Mesothelial cell of epicardium (in vitro differentiated cells): Measurements from ENCODE around the gene TRERF1. TPM values are rescaled to one million over a fixed set of nuclear protein-coding genes. Genes with fewer than 3 reads are reported as not detected.

Source experiments
- DNase-seq, 2 experiments: peaks; one replicate each; pipeline ENCODE4 v3.0.0; 2021; ENCODE audit warnings: low spot score in 2 of 2; ENCODE audit not compliant: unreplicated experiment in 2 of 2
- H3K27ac Mint-ChIP-seq: 2 replicates; pipeline ENCODE4 v1.8.0; 2021; ENCODE audit warnings: mixed read lengths
- H3K27me3 Mint-ChIP-seq: 2 replicates; pipeline ENCODE4 v1.8.0; 2021; ENCODE audit warnings: low read depth, mixed read lengths
- H3K36me3 Mint-ChIP-seq: 2 replicates; pipeline ENCODE4 v1.8.0; 2021; ENCODE audit warnings: mixed read lengths
- H3K4me1 Mint-ChIP-seq: 2 replicates; pipeline ENCODE4 v1.8.0; 2021; ENCODE audit warnings: mixed read lengths
- H3K4me3 Mint-ChIP-seq: 2 replicates; pipeline ENCODE4 v1.8.0; 2021; ENCODE audit warnings: mild to moderate bottlenecking, moderate library complexity, mixed read lengths
- H3K9me3 Mint-ChIP-seq: 2 replicates; pipeline ENCODE4 v1.8.0; 2021; ENCODE audit warnings: mixed read lengths
- CTCF ChIP-seq: fragments of 200-600 bp; sonication (generic); IDR thresholded peaks from one replicate; pipeline ENCODE4 v1.5.0; 2021; ENCODE audit warnings: antibody characterized with exemption; ENCODE audit not compliant: unreplicated experiment
- total RNA-seq: library from RNA; stranded (reverse); gene quantifications from 3 replicates; pipeline ENCODE4 v1.2.1, GENCODE V29; 2021

Gene TRERF1
- total RNA-seq, 1 donor from 2014 or later = 19.8 TPM

- no peak for DNase-seq
- no peak for TF ChIP-seq CTCF
- Mint-ChIP-seq H3K27ac (no peak overlapping the region), H3K9me3 (no peaks in the 10 kb centered on the region), H3K4me3 (no peak overlapping the region), H3K36me3 (peaks cover 15% of the 10 kb centered on the region), H3K4me1 (peaks cover 16% of the 10 kb centered on the region), H3K27me3 (no peaks in the 10 kb centered on the region)
These were observed 86.7 kb downstream of the TRERF1 start for GRCh38 chr6:42365021-42365420.

- H3K27ac Mint-ChIP-seq = no peak overlapping the region
- H3K36me3 Mint-ChIP-seq = peaks cover 15% of the 10 kb centered on the region
These were observed 87.5 kb downstream of the TRERF1 start for GRCh38 chr6:42363926-42364849.

GRCh38 chr6:42361036-42361435, 90.7 kb downstream of the TRERF1 start:
- peaks cover 2% of the 10 kb centered on the region for H3K4me1 Mint-ChIP-seq
- H3K4me3 Mint-ChIP-seq = no peak overlapping the region
- H3K9me3 Mint-ChIP-seq = peaks cover 2% of the 10 kb centered on the region
- no peaks in the 10 kb centered on the region for H3K27me3 Mint-ChIP-seq
- no peak for DNase-seq
- peaks cover 17% of the 10 kb centered on the region for H3K36me3 Mint-ChIP-seq
- TF ChIP-seq CTCF = no peak
- no peak overlapping the region for H3K27ac Mint-ChIP-seq

More at GRCh38 chr6:42363926-42364849, 87.5 kb downstream of the TRERF1 start:
- H3K4me1 Mint-ChIP-seq = peaks cover 13% of the 10 kb centered on the region
- no peaks in the 10 kb centered on the region for H3K9me3 Mint-ChIP-seq
- H3K4me3 Mint-ChIP-seq = no peak overlapping the region
- no peak for TF ChIP-seq CTCF
- no peaks in the 10 kb centered on the region for H3K27me3 Mint-ChIP-seq
- DNase-seq = no peak

DNA sequence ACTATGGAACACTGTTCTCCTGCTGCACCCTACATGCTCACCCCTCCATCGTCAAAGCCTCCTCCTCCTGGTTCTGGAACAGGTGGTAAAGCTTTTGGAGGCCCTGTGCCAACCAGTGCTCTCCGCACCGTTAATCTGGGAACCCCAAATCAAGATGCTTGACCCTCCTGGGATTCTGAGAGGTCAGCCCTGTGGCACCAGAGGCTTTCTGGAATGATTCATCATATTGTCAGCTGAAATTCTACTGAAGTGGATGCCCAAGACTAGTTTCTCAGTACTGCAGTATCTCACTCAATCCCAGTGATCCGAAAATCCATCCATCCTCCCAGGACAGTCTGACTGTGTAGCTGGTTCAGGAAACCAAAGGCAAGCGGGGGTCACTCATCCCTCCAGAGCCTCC, 92.7 kb downstream of the TRERF1 start:
- Mint-ChIP-seq H3K4me3 (no peak overlapping the region), H3K9me3 (peaks cover 3% of the 10 kb centered on the region), H3K36me3 (peaks cover 18% of the 10 kb centered on the region), H3K27ac (no peak overlapping the region), H3K27me3 (no peaks in the 10 kb centered on the region), H3K4me1 (peaks cover 17% of the 10 kb centered on the region)
- no peak for TF ChIP-seq CTCF
- no peak for DNase-seq

DNA sequence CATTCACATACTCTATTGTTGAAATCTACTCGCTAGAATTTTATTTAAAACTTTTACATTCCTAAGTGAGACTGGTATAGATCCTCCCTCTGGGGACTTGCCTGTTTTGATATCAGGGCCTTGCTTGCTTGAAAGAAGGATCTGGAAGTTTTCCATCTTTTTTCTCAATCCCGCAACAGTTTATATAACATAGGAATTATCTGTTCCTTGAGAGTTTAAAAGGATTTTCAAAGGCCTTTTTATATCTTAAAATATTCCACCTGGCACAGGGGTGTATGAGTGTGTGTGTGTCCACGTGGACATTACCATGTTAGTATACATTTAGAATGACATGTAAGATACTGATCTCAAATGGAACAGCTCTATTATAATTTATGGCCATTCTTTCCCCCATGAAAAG, 96.3 kb downstream of the TRERF1 start:
- Mint-ChIP-seq H3K4me3 (no peak overlapping the region), H3K27ac (peak overlapping the region; percentile 53), H3K4me1 (peaks cover 21% of the 10 kb centered on the region), H3K27me3 (no peaks in the 10 kb centered on the region), H3K9me3 (peaks cover 3% of the 10 kb centered on the region), H3K36me3 (peaks cover 4% of the 10 kb centered on the region)
- no peak for TF ChIP-seq CTCF
- no peak for DNase-seq
